ENCODE data around the gene NRXN3. TPM values are rescaled to one million over a fixed set of nuclear protein-coding genes. Genes with fewer than 3 reads are reported as not detected.

Gene NRXN3
- total and polyA plus RNA-seq, 2 experiments from 2014 or later = 1.0 to 1.8 TPM

- DNase-seq (ENCODE audit: low spot score) = peak; percentile 94
- peak overlapping the region; percentile 61 for H3K4me2 ChIP-seq
These were observed 396.1 kb downstream of the NRXN3 start for GRCh38 chr14:78566026-78566858.

More at GRCh38 chr14:78566026-78566858, 396.1 kb downstream of the NRXN3 start:
- Histone ChIP-seq H3K27ac (ENCODE audit: low read depth) (no peak overlapping the region), H3K79me2 (replicated peaks; ENCODE audit: insufficient read depth) (no peaks in the 10 kb centered on the region), H3K4me3 (peak overlapping the region; percentile 40; the same call in 1 of the 2 replicates), H3K27me3 (ENCODE audit: insufficient read depth) (no peaks in the 10 kb centered on the region), H3F3A (replicated peaks; ENCODE audit: low read depth) (no peaks in the 10 kb centered on the region), H3K9me2 (ENCODE audit: insufficient read depth) (no peaks in the 10 kb centered on the region), H2AFZ (peak overlapping the region; percentile 89), H4K20me1 (replicated peaks; ENCODE audit: insufficient read depth) (no peaks in the 10 kb centered on the region), H3K4me1 (ENCODE audit: insufficient read depth) (peaks cover 11% of the 10 kb centered on the region), H3K36me3 (ENCODE audit: insufficient read depth) (no peaks in the 10 kb centered on the region)
- peak; percentile 99 for ATAC-seq
- H3K9me3 Mint-ChIP-seq = no peaks in the 10 kb centered on the region
- H3K4me1 Mint-ChIP-seq = peaks cover 14% of the 10 kb centered on the region
- H3K4me3 Mint-ChIP-seq = peak overlapping the region; percentile 23
- TF ChIP-seq, protein P1, sequence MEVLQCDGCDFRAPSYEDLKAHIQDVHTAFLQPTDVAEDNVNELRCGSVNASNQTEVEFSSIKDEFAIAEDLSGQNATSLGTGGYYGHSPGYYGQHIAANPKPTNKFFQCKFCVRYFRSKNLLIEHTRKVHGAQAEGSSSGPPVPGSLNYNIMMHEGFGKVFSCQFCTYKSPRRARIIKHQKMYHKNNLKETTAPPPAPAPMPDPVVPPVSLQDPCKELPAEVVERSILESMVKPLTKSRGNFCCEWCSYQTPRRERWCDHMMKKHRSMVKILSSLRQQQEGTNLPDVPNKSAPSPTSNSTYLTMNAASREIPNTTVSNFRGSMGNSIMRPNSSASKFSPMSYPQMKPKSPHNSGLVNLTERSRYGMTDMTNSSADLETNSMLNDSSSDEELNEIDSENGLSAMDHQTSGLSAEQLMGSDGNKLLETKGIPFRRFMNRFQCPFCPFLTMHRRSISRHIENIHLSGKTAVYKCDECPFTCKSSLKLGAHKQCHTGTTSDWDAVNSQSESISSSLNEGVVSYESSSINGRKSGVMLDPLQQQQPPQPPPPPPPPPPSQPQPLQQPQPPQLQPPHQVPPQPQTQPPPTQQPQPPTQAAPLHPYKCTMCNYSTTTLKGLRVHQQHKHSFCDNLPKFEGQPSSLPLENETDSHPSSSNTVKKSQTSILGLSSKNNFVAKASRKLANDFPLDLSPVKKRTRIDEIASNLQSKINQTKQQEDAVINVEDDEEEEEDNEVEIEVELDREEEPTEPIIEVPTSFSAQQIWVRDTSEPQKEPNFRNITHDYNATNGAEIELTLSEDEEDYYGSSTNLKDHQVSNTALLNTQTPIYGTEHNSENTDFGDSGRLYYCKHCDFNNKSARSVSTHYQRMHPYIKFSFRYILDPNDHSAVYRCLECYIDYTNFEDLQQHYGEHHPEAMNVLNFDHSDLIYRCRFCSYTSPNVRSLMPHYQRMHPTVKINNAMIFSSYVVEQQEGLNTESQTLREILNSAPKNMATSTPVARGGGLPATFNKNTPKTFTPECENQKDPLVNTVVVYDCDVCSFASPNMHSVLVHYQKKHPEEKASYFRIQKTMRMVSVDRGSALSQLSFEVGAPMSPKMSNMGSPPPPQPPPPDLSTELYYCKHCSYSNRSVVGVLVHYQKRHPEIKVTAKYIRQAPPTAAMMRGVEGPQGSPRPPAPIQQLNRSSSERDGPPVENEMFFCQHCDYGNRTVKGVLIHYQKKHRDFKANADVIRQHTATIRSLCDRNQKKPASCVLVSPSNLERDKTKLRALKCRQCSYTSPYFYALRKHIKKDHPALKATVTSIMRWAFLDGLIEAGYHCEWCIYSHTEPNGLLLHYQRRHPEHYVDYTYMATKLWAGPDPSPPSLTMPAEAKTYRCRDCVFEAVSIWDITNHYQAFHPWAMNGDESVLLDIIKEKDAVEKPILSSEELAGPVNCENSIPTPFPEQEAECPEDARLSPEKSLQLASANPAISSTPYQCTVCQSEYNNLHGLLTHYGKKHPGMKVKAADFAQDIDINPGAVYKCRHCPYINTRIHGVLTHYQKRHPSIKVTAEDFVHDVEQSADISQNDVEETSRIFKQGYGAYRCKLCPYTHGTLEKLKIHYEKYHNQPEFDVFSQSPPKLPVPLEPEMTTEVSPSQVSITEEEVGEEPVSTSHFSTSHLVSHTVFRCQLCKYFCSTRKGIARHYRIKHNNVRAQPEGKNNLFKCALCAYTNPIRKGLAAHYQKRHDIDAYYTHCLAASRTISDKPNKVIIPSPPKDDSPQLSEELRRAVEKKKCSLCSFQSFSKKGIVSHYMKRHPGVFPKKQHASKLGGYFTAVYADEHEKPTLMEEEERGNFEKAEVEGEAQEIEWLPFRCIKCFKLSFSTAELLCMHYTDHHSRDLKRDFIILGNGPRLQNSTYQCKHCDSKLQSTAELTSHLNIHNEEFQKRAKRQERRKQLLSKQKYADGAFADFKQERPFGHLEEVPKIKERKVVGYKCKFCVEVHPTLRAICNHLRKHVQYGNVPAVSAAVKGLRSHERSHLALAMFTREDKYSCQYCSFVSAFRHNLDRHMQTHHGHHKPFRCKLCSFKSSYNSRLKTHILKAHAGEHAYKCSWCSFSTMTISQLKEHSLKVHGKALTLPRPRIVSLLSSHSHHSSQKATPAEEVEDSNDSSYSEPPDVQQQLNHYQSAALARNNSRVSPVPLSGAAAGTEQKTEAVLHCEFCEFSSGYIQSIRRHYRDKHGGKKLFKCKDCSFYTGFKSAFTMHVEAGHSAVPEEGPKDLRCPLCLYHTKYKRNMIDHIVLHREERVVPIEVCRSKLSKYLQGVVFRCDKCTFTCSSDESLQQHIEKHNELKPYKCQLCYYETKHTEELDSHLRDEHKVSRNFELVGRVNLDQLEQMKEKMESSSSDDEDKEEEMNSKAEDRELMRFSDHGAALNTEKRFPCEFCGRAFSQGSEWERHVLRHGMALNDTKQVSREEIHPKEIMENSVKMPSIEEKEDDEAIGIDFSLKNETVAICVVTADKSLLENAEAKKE (CRISPR knock-in tag; IDR thresholded peaks at IDR 0.05) = no peak
- TF ChIP-seq STAT1 (IDR thresholded peaks at IDR 0.05; ENCODE audit: unreplicated experiment) (no peak), REST (IDR thresholded peaks at IDR 0.05; ENCODE audit: unreplicated experiment) (peak; percentile 25), POLR2AphosphoS5 (IDR thresholded peaks at IDR 0.05; ENCODE audit: low read depth) (no peak)
- TF ChIP-seq, protein P2, sequence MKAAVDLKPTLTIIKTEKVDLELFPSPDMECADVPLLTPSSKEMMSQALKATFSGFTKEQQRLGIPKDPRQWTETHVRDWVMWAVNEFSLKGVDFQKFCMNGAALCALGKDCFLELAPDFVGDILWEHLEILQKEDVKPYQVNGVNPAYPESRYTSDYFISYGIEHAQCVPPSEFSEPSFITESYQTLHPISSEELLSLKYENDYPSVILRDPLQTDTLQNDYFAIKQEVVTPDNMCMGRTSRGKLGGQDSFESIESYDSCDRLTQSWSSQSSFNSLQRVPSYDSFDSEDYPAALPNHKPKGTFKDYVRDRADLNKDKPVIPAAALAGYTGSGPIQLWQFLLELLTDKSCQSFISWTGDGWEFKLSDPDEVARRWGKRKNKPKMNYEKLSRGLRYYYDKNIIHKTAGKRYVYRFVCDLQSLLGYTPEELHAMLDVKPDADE (IDR thresholded peaks at IDR 0.05) = no peak
- TF ChIP-seq, protein P3, sequence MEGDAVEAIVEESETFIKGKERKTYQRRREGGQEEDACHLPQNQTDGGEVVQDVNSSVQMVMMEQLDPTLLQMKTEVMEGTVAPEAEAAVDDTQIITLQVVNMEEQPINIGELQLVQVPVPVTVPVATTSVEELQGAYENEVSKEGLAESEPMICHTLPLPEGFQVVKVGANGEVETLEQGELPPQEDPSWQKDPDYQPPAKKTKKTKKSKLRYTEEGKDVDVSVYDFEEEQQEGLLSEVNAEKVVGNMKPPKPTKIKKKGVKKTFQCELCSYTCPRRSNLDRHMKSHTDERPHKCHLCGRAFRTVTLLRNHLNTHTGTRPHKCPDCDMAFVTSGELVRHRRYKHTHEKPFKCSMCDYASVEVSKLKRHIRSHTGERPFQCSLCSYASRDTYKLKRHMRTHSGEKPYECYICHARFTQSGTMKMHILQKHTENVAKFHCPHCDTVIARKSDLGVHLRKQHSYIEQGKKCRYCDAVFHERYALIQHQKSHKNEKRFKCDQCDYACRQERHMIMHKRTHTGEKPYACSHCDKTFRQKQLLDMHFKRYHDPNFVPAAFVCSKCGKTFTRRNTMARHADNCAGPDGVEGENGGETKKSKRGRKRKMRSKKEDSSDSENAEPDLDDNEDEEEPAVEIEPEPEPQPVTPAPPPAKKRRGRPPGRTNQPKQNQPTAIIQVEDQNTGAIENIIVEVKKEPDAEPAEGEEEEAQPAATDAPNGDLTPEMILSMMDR (conservative IDR thresholded peaks at IDR 0.05; ENCODE audit: low read depth in 2 of 2) = peak; percentile 80 to 97
- no peaks in the 10 kb centered on the region for H3K36me3 Mint-ChIP-seq (ENCODE audit: low read depth)
- no peak overlapping the region for H3K27ac Mint-ChIP-seq
- H3K27me3 Mint-ChIP-seq (ENCODE audit: insufficient read depth, low read depth, poor library complexity) = no peaks in the 10 kb centered on the region

All from GM23338 (cell line).